SW 1271 (cell line): ENCODE measurements around the gene SLC34A3.
"Not testable (repeated sequence)": the region's sequence is repeated elsewhere in the genome, so short reads cannot be mapped to it uniquely, and the experiment has no call there.

Source experiments
- DNase-seq, 2 experiments: peaks; one replicate each; lab custom pipeline; 2025; lab: John Stamatoyannopoulos, UW

Gene SLC34A3

GRCh38 chr9:137241490-137242268 lies 11.0 kb downstream of the SLC34A3 start:
- no peak for DNase-seq

GRCh38 chr9:137242269-137243203 lies 11.8 kb downstream of the SLC34A3 start:
- DNase-seq = no peak

GRCh38 chr9:137243266-137243625 lies 12.5 kb downstream of the SLC34A3 start:
- DNase-seq = not testable (repeated sequence)

GRCh38 chr9:137243626-137244485 lies 13.2 kb downstream of the SLC34A3 start:
- DNase-seq = no peak

GRCh38 chr9:137244486-137245449 lies 14.1 kb downstream of the SLC34A3 start:
- DNase-seq = no peak

GRCh38 chr9:137245450-137246421 lies 15.0 kb downstream of the SLC34A3 start:
- no peak for DNase-seq

- no peak for DNase-seq
Observed at GRCh38 chr9:137247135-137247915, 16.6 kb downstream of the SLC34A3 start.

GRCh38 chr9:137247916-137248175 lies 17.1 kb downstream of the SLC34A3 start:
- DNase-seq = no peak

GRCh38 chr9:137250329-137251193 lies 19.9 kb downstream of the SLC34A3 start:
- DNase-seq = no peak

GRCh38 chr9:137251194-137251461 lies 20.4 kb downstream of the SLC34A3 start, which contains the start of gene STPG3:
TSS of gene STPG3 (plus strand) at chr9:137251286. CDS start at chr9:137251287, 1 bp downstream.
- DNase-seq = no peak

GRCh38 chr9:137251490-137252268 lies 21.0 kb downstream of the SLC34A3 start:
- no peak for DNase-seq

GRCh38 chr9:137252555-137253506 lies 22.1 kb downstream of the SLC34A3 start:
- no peak for DNase-seq

- no peak for DNase-seq
Observed at GRCh38 chr9:137253717-137254623, 23.3 kb downstream of the SLC34A3 start.

- DNase-seq = peak; percentile 65 to 88
Observed at GRCh38 chr9:137254624-137255447, 24.1 kb downstream of the SLC34A3 start, which contains the start of gene NELFB. TSS of gene NELFB (plus strand) at chr9:137255327.
